ENCODE measurements around the gene DENND6B. TPM values are rescaled to one million over a fixed set of nuclear protein-coding genes. Genes with fewer than 3 reads are reported as not detected.

DENND6B gene
- total and polyA plus RNA-seq, 2 of the 13 experiments (the other 11 are each of a cell fraction or from before 2014, with no cell fraction given): 0.95 to 3.8 TPM

- TF ChIP-seq ZNF816 (CRISPR knock-in tag; IDR thresholded peaks at IDR 0.05; ENCODE audit: borderline replicate concordance) (no peak), ZNF331 (CRISPR knock-in tag; IDR thresholded peaks at IDR 0.05) (no peak), ZNF691 (CRISPR knock-in tag; IDR thresholded peaks at IDR 0.05; ENCODE audit: borderline replicate concordance, low read depth) (peak; percentile 28; the same call in 1 of the 2 replicates), ZBTB38 (CRISPR knock-in tag; IDR thresholded peaks at IDR 0.05) (peak; percentile 32; the same call in 1 of the 2 replicates), YEATS4 (CRISPR knock-in tag; IDR thresholded peaks at IDR 0.05; ENCODE audit: borderline replicate concordance) (no peak), ZNF567 (CRISPR knock-in tag; IDR thresholded peaks at IDR 0.05; ENCODE audit: borderline replicate concordance) (peak; percentile 56; the same call in 1 of the 2 replicates), U2AF1 (optimal IDR thresholded peaks at IDR 0.05; ENCODE audit: low read depth, low read length) (no peak), SMYD3 (CRISPR knock-in tag; IDR thresholded peaks at IDR 0.05) (no peak), ZIK1 (CRISPR knock-in tag; IDR thresholded peaks at IDR 0.05; ENCODE audit: borderline replicate concordance, low read depth) (no peak), KLF9 (CRISPR knock-in tag; IDR thresholded peaks at IDR 0.05; ENCODE audit: low read depth) (no peak), TBX2 (CRISPR knock-in tag; IDR thresholded peaks at IDR 0.05; ENCODE audit: borderline replicate concordance) (peak; percentile 30; the same call in 1 of the 2 replicates), MTERF4 (CRISPR knock-in tag; IDR thresholded peaks at IDR 0.05) (no peak), ZNF441 (CRISPR knock-in tag; IDR thresholded peaks at IDR 0.05; ENCODE audit: borderline replicate concordance) (no peak), ZNF629 (CRISPR knock-in tag; conservative IDR thresholded peaks at IDR 0.05) (no peak), SMAD3 (CRISPR knock-in tag; IDR thresholded peaks at IDR 0.05) (no peak), CEBPG (CRISPR knock-in tag; IDR thresholded peaks at IDR 0.05) (no peak), FOXJ3 (CRISPR knock-in tag; IDR thresholded peaks at IDR 0.05; ENCODE audit: borderline replicate concordance) (no peak)
- TF ChIP-seq, protein P1, sequence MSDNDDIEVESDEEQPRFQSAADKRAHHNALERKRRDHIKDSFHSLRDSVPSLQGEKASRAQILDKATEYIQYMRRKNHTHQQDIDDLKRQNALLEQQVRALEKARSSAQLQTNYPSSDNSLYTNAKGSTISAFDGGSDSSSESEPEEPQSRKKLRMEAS (IDR thresholded peaks at IDR 0.05): peak; percentile 33; the same call in 1 of the 2 replicates
- TF ChIP-seq, protein P2, sequence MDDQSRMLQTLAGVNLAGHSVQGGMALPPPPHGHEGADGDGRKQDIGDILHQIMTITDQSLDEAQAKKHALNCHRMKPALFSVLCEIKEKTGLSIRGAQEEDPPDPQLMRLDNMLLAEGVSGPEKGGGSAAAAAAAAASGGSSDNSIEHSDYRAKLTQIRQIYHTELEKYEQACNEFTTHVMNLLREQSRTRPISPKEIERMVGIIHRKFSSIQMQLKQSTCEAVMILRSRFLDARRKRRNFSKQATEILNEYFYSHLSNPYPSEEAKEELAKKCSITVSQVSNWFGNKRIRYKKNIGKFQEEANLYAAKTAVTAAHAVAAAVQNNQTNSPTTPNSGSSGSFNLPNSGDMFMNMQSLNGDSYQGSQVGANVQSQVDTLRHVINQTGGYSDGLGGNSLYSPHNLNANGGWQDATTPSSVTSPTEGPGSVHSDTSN (CRISPR knock-in tag; IDR thresholded peaks at IDR 0.05; ENCODE audit: borderline replicate concordance): no peak
- TF ChIP-seq, protein P3, sequence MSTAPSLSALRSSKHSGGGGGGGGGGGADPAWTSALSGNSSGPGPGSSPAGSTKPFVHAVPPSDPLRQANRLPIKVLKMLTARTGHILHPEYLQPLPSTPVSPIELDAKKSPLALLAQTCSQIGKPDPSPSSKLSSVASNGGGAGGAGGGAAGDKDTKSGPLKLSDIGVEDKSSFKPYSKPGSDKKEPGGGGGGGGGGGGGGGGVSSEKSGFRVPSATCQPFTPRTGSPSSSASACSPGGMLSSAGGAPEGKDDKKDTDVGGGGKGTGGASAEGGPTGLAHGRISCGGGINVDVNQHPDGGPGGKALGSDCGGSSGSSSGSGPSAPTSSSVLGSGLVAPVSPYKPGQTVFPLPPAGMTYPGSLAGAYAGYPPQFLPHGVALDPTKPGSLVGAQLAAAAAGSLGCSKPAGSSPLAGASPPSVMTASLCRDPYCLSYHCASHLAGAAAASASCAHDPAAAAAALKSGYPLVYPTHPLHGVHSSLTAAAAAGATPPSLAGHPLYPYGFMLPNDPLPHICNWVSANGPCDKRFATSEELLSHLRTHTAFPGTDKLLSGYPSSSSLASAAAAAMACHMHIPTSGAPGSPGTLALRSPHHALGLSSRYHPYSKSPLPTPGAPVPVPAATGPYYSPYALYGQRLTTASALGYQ (CRISPR knock-in tag; IDR thresholded peaks at IDR 0.05): no peak
- TF ChIP-seq, protein P4, sequence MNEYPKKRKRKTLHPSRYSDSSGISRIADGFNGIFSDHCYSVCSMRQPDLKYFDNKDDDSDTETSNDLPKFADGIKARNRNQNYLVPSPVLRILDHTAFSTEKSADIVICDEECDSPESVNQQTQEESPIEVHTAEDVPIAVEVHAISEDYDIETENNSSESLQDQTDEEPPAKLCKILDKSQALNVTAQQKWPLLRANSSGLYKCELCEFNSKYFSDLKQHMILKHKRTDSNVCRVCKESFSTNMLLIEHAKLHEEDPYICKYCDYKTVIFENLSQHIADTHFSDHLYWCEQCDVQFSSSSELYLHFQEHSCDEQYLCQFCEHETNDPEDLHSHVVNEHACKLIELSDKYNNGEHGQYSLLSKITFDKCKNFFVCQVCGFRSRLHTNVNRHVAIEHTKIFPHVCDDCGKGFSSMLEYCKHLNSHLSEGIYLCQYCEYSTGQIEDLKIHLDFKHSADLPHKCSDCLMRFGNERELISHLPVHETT (CRISPR knock-in tag; conservative IDR thresholded peaks at IDR 0.05): no peak
- TF ChIP-seq, protein P5, sequence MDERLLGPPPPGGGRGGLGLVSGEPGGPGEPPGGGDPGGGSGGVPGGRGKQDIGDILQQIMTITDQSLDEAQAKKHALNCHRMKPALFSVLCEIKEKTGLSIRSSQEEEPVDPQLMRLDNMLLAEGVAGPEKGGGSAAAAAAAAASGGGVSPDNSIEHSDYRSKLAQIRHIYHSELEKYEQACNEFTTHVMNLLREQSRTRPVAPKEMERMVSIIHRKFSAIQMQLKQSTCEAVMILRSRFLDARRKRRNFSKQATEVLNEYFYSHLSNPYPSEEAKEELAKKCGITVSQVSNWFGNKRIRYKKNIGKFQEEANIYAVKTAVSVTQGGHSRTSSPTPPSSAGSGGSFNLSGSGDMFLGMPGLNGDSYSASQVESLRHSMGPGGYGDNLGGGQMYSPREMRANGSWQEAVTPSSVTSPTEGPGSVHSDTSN (CRISPR knock-in tag; IDR thresholded peaks at IDR 0.05): no peak
These were observed 29.9 kb downstream of the DENND6B start (continued) for GRCh38 chr22:50296658-50297490.

All from HepG2 (cell line).